HFF-Myc (cell line): ENCODE data around the gene ERI3.

Source experiments
- DNase-seq: peaks from one replicate; pipeline ENCODE4 v3.0.0-alpha.2; 2011; ENCODE audit warnings: low read depth; ENCODE audit errors: extremely low read depth
- H3K4me3 ChIP-seq: replicated peaks from 2 replicates; pipeline ENCODE4 v1.5.1; 2011; ENCODE audit warnings: low read depth, mild to moderate bottlenecking, control low read depth, low read length
- CTCF ChIP-seq: IDR thresholded peaks from 2 replicates; pipeline ENCODE4 v1.5.1; 2012; ENCODE audit warnings: mild to moderate bottlenecking, low read depth, low read length, control low read depth; ENCODE audit errors: missing control alignments

ERI3 gene

GRCh38 chr1:44328671-44329416 is 26.2 kb downstream of the ERI3 start:
- TF ChIP-seq CTCF = no peak
- H3K4me3 ChIP-seq = no peak overlapping the region
- DNase-seq = no peak

GRCh38 chr1:44327679-44328491 is 27.2 kb downstream of the ERI3 start:
- TF ChIP-seq CTCF = no peak
- peak; percentile 99 for DNase-seq
- no peak overlapping the region for H3K4me3 ChIP-seq

GRCh38 chr1:44326821-44327465 is 28.1 kb downstream of the ERI3 start:
- no peak for DNase-seq
- no peak overlapping the region for H3K4me3 ChIP-seq
- TF ChIP-seq CTCF = no peak

GRCh38 chr1:44326024-44326701 is 28.9 kb downstream of the ERI3 start:
- H3K4me3 ChIP-seq = no peak overlapping the region
- DNase-seq = no peak
- TF ChIP-seq CTCF = no peak

GRCh38 chr1:44323947-44324346 is 31.1 kb downstream of the ERI3 start:
- no peak for TF ChIP-seq CTCF
- DNase-seq = no peak
- no peak overlapping the region for H3K4me3 ChIP-seq

GRCh38 chr1:44322367-44322766 is 32.7 kb downstream of the ERI3 start:
- H3K4me3 ChIP-seq = no peak overlapping the region
- no peak for DNase-seq
- no peak for TF ChIP-seq CTCF
